ENCODE results near the gene GUCD1. TPM values are rescaled to one million over a fixed set of nuclear protein-coding genes. Genes with fewer than 3 reads are reported as not detected.
A peak's percentile ranks its signal among the peaks of the same experiment; 100 is the strongest.
"Not testable (repeated sequence)": the region's sequence is repeated elsewhere in the genome, so short reads cannot be mapped to it uniquely, and the experiment has no call there.

GUCD1 gene
- 60.7 and 69.4 TPM in 2 replicates for total RNA-seq (2014; rRNA removed; shearing (Covaris generic))

GRCh38 chr22:24554313-24555164 lies at the start of gene GUCD1:
Gene GUCD1, minus strand, starts transcription at chr22:24555138. Its CDS starts 147 bp downstream, at chr22:24554991.
- peak; percentile 28 for DNase-seq (ENCODE audit: low read depth)

DNA sequence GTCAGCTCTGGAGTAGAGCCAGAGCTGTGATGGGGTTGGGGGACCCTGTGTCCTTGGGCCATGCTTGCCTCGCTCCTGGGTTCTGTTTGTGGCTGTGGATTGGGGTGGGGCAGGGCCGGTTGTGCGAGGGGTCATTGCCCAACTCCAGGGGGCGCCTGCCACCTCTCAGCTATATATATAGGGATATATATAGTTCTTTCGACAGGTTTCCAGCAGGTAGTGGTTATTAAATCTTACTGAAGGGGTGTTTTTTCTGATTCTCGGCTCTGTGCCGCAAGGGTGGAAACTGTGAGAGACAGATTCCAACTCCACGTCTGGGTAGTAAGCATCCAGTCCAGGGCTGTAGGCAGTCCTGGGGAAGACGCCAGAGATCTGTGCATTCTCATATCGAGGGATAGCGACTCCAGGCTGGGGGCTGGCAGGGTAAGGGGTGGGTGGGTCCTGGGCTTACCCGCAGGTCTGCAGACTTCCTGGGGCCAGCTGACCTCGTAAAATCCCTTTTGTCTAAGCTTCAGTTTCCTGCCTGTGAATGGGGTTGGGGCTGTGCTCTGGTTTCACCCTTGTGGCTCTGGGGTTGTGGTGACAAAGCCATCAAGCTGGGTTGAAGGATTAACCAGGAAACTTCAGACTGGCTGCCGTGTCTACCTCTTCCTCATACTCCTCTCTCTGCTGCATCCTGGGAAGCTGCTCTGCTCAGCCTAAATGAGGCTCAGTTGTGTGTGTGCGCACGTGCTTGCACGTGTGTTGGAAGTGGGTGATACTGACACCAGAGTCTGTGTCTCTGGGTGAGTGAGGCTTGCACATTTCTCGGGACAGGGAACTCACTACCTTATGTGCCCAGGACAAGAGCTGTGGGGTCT lies 49.1 kb upstream of the GUCD1 start:
- DNase-seq (ENCODE audit: low read depth) = not testable (repeated sequence)

DNA sequence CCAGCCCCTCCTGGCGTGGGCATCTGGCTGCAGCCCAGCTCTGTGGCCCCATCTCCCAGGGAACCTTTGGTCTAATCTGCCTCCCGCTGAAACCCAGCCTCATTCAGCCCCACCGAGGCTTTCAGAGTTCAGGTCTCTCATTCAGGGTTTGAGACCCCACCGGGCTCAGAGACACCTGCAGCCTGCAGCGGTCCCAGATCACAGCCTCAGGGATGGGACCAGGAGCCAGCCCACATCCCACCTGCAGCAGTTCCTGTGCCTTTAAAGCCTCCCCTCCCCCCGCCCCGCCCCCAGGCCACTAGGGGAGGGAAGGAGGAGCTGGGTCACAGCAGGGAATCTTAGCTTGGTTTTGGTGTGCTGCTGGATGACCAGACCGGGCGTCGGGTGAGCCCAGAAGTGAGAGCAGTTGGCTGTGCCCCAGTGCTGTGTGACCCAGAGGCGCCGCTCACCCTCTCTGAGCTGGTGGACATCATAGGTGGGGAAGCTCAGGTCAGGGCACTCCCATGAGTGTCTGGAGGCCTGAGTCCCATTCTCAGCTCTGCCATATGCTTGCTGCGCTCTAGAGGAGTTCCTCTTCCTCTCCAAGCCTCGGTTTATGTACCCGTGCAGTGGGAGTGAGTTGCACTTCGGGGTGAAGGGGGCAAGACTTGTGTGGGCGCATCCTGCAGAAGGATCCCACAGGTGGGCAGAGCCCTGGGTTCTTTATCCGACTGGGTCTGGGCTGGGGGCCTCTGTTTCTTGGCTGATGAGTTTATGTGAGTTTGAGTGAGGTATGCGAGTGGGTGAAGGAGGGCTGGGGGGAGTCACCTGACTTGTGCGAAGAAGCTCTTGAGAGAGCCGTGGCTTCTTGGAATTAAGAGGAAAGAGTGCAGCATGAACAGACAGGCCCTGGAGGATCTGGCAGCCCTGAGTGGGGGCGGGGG lies 48.2 kb upstream of the GUCD1 start, which contains the start of gene GGT1:
GGT1 (plus strand) TSS at position 347 of the 923 bp plus-strand sequence. CDS start 7,889 bp downstream, outside the sequence.
- not testable (repeated sequence) for DNase-seq (ENCODE audit: low read depth)

DNA sequence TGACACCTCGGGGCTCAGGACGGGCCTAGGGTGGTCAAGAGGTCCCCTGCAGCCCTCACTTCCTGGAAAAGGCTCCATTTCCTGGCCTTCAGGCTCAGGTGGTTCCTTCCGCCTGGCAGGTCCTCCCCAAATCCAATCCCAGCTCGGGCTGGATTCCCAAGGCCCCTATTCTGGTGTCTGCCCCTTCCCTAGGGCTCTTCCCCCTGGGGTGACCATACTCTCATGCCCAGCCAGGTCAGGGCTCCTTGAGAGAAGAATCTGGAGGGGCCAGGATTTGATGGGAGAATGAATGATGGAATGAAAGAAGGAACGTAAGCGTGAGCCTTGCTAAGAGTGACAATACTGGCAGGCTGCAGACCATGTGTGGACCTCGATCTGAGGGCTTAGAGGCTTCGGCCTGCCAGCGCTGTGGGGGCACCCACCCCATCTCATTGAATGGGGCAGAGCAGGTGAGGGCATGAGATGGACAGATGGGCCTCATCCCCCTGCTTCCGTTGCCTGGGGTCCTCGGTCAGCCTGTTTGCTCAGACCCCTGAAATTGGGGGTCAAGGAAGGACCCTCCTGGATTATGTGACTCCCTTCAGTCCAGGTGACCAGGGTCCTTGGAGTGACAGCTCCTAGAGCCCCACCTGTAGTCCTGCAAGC lies 47.3 kb upstream of the GUCD1 start:
- not testable (repeated sequence) for DNase-seq (ENCODE audit: low read depth)

- no peak for DNase-seq (ENCODE audit: low read depth)
Observed at GRCh38 chr22:24601217-24602104, 46.5 kb upstream of the GUCD1 start.

DNA sequence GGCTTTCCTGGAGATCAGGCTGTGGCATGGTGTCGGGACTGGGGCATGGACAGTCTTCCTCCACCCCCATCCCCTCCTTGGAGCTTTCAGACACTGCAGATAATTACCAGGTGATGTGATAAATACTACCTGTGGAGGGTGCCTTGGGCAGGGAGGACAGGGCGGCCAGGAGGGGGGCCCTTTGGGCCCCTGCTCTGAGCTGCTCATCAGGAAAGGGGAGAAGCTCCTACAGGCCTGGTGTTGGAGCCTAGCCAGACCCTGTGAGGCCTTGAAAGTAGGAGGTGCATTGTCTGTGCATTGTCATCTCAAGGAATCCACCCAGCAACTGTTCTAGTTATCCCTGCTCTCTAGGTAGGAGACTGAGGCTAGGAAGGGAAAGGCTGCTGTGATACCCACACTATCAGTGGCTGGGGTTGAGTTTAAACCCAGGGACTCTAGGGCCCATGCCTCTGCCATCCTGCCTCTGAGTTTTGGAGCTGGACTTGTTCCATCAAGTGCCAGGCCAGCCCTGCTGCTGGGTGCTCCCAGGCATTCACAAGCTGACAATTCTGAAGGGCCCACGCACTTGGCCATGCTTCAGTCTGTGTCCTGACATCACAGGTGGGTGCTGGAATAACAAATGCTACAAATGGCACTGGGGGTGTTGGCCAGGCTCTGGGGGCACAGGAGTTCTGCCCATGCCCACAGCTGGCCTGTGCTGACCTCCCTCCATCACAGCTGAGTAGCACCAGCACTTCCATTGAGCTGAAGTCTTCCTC lies 45.2 kb upstream of the GUCD1 start:
- not testable (repeated sequence) for DNase-seq (ENCODE audit: low read depth)

DNA sequence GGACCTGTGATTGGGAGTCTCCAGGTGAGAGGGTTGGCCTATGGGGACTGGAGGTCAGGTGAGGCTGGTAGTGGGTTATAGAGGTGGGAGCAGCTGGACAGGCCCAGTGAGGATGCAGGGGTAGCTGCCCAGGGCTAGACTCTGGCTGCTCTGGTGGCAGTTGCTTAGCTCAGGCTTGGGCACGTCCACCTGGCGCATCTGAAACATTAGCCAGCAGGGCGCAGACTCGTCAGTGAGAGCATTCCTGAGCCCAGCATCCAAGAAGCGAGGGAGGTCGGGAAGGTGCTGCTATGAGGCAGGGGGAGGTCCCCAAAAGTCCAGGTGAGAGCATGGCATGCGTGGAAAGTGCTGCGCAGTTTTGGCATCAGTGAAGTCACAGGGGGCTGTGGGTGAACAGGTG lies 44.6 kb upstream of the GUCD1 start:
- DNase-seq (ENCODE audit: low read depth) = no peak

DNA sequence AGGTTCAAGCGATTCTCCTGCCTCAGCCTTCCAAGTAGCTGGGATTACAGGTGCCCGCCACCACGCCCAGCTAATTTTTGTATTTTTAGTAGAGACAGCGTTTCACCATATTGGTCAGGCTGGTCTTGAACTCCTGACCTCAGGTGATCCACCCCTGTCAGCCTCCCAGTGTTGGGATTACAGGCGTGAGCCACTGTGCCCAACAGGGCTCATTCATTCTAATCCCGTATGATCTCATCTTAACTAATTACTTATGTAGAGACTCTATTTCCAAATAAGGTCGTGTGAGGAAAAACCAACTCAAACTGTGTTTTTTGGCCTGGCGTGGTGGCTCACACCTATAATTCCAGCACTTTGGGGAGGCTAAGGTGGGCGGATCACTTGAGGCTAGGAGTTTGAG lies 42.1 kb upstream of the GUCD1 start:
- DNase-seq (ENCODE audit: low read depth) = not testable (repeated sequence)

- no peak for DNase-seq (ENCODE audit: low read depth)
Observed at GRCh38 chr22:24595863-24596262, 40.9 kb upstream of the GUCD1 start.

DNA sequence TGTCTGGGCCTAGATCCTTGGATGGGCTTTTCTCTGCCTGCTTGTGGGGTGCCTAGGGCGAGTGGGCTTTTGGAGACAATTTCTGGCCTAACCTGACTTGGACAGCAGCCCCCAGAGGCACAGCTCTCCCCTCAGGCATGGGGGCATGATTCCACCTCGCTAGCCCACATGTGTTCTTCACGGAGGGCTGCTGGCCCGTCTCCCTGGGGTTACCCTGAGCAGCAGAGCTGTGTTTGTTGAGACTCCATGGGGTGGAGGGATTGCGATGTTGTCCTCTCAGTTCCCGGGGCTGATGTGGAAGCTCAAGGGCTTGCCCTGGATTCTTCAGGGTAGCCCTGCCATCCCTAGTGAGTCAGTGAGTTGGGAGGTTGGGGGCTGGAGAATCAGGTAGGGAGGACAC lies 40.3 kb upstream of the GUCD1 start:
- DNase-seq (ENCODE audit: low read depth) = no peak

DNA sequence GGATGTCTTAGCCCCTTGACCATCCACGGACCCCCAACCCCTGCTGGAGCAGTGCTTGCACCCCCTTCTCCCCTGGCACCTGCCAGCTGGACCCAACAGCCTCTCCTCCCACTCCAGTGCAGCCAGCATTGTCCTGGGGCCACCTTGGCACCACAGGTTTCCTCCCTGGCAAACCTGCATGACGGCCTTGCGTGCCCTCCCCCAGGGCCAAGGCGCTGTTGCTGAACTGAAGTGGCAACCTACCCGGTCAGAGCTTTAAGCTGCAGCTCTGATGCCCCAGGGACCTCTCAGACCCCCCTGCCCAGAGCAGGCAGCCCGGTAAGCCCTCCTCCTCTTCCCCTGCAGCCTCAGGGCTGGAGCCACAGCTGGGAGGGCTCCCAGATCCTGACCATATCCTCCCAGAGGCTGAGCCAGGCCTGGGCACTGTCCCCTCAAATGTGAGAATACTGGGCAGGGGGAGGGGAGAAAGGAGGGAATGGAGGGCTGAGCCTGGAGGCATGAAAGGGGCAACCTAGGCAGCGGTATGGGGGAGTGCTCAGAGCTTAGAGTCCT lies 39.7 kb upstream of the GUCD1 start:
- DNase-seq (ENCODE audit: low read depth) = no peak

DNA sequence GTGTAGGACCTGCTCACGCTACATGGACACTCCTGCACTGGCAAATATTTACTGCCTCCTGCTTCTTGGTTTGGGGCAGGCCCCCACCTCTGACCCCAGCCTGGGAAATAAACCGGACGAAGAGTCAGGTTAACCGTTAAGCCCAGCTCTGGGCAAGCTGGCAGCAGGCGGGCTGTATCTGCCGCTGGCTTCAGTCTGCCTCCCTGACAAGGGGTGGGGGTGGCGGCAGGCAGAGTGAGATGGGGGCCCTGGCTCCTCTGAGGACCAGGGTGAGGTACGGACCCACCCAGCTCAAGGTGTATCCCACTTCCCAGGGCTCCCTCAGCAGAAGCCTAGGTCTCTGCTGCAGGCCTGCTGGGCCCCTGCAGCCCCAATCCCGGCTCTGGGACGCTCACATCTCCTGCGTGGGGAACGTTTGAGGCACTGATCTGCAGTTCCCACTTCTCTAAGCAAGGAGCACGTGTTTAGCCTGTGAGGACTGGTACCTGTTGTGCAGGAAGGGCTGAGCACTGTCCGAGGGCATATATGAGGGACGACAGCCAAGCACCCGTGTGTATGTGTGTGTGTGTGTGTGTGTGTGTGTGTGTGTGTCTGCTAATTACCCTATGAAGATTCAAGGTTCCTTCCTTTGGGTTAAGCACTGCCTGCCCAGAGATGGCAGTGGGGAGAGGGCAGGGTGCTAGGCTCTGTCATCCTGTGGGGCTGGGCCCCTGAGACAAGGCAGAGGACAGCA lies 39.1 kb upstream of the GUCD1 start:
- no peak for DNase-seq (ENCODE audit: low read depth)

GRCh38 chr22:24593559-24593835 lies 38.6 kb upstream of the GUCD1 start:
- DNase-seq (ENCODE audit: low read depth) = not testable (repeated sequence)

DNA sequence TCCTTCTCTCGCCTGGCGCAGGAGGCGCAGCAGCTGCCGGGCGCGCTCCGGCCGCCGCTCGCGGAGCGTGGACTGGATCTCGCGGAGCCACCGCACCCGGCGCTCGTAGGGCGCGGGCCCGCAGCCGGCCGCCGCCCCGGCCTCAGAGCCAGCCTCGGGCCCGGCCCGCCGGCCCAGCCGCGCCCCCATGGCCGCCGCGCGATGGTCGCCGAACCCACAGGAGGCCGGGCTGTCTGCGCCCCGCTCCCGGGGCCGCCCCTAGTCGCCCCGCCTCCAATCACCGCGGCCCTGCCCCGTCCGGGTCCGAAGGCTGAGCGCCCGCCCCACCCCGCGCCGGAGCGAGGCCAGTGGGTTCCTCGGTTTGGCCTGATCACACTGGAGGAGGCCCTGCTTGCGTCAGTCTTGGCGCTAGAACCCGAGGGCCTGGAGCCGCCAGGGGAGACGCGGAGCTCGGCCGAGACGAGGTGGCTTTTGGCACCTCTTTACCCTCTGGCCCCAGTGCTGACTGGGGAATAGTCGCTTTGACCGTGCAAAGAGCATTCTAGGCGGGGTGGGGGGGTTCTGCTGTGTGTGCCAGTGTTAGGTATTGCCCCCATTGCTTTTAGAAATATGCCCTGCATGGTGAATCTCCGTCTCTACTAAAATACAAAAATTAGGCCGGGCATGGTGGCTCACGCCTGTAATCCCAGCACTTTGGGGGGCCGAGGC lies 38.1 kb upstream of the GUCD1 start, which contains the start of gene LRRC75B:
LRRC75B (minus strand) TSS at position 223 of the 708 bp plus-strand sequence; CDS start at position 189, 34 bp downstream.
- DNase-seq (ENCODE audit: low read depth) = peak; percentile 69

- DNase-seq (ENCODE audit: low read depth) = no peak
Observed at GRCh38 chr22:24592058-24592850, 37.3 kb upstream of the GUCD1 start.

DNA sequence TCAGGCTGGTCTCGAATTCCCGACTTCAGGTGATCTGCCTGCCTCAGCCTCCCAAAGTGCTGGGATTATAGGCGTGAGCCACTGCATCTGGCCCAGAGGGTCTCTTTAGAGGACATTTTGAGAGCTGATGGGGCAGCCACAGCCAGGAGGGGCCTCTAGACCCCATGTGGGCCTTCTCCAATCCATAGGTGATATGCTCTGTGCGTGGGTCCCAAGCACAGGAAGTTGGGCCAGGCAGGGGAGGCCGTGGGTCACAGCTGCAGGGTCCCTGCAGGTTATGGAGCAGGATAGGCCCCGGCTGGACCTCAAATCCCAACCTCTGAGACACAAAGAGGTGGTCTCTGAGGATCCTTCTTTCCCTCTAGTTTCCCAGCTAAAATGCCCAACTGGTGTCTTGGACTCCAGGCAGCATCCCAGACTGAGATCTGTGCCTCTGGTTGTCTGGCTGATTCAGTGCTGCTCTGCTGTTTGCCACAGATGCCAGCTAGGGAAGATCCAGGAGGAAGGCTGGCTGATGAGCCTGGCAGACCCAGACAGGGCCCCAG lies 36.4 kb upstream of the GUCD1 start:
- DNase-seq (ENCODE audit: low read depth) = no peak
